Daoy (cell line): ENCODE results near the gene SSR1. TPM values are rescaled to one million over a fixed set of nuclear protein-coding genes. Genes with fewer than 3 reads are reported as not detected.
"Not testable (repeated sequence)": the region's sequence is repeated elsewhere in the genome, so short reads cannot be mapped to it uniquely, and the experiment has no call there.

Source experiments
- DNase-seq: peaks from one replicate; pipeline ENCODE4 v3.0.0-alpha.2; 2015; ENCODE audit warnings: low read depth
- total RNA-seq: library from RNA; depleted of rRNA; stranded (reverse); fragments of >200 nt; shearing (Covaris generic); gene quantifications from 2 replicates; pipeline ENCODE4 v1.2.3, GENCODE V29; 2014

SSR1 gene
- total RNA-seq, 1 experiment from 2014 or later, result 154 TPM

DNA sequence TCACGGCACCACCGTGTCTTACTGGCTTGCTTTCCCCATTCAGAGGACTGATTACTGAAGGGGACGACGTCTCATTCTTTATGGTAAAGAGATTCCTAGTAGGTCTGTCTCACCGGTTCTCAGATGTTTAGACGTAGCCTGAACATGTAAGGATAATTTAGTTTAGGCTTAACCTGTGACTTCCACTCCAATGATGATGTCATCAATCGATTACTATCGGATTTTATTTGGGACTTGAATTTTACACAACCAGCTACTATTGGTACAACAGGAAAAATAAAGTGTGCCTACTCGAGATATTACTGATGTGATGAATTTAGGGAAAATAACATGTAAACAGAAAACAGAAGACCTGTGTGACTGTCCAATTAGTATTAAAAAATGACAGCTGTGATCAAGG lies 4.5 kb upstream of the SSR1 start:
- DNase-seq, result no peak

DNA sequence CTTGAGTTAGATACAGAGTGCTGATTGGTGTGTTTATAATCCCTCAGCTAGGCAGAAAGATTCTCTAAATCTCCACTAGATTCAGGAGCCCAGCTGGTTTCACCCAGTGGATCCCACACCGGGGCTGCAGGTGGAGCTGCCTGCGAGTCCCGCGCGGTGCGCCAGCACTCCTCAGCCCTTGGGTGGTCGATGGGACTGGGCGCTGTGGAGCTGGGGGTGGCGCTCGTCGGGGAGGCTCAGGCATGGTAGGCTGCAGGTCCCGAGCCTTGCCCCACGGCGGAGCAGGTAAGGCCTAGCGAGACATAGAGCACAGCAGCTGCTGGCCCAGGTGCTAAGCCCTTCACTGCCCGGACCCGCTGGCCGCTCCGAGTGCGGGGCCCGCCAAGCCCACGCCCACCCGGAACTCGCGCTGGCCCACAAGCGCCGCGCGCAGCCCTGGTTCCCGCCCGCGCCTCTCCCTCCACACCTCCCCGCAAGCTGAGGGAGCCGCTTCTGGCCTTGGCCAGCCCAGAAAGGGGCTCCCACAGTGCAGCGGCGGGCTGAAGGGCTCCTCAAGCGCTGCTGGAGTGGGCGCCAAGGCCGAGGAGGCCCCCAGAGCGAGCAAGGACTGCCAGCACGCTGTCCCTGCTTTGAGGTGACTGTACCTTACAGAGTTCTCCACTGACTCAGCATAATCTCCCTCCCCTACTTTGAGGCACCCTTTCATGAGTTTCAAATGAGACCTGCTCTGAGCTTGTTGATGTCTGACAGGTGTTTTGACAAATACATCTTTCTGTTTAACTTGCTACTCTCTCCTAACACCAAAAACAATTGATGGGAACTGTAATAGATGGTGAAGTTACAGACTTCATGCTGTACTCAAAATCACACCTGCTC lies 3.9 kb upstream of the SSR1 start:
- no peak for DNase-seq

- DNase-seq, result no peak
These were observed 3.0 kb upstream of the SSR1 start for GRCh38 chr6:7315948-7316365.

- not testable (repeated sequence) for DNase-seq
These were observed 2.3 kb upstream of the SSR1 start for GRCh38 chr6:7315087-7315947.

DNA sequence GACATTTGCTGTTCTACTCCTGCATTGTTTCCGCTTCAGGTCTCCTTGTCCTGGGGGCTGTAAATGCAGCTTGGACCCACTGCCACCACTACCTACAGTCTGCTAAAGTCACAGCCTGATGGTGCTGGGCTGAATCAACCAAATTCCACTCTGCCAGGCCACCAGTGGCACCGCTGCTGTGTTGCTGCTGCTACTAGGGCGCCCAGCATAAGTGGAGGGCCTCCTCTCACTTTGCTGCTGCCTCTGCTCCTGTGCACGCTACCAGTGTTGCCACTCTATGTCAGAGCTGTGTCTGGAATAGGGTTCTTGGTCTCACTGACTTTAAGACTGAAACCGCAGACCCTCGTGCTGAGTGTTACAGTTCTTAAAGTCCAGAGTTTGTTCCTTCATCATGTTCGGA lies 1.4 kb upstream of the SSR1 start:
- DNase-seq, result no peak

GRCh38 chr6:7313505-7314165 lies 636 bp upstream of the SSR1 start:
- no peak for DNase-seq

GRCh38 chr6:7311917-7312615 lies 933 bp downstream of the SSR1 start:
- DNase-seq, result no peak

- no peak for DNase-seq
These were observed 1.8 kb downstream of the SSR1 start for GRCh38 chr6:7311176-7311575.

GRCh38 chr6:7309050-7309449 lies 3.9 kb downstream of the SSR1 start:
- no peak for DNase-seq

- DNase-seq, result no peak
These were observed 5.5 kb downstream of the SSR1 start for GRCh38 chr6:7307533-7307932.

GRCh38 chr6:7304821-7305220 lies 8.2 kb downstream of the SSR1 start:
- DNase-seq, result no peak

- no peak for DNase-seq
These were observed 11.3 kb downstream of the SSR1 start for GRCh38 chr6:7301702-7302101.

DNA sequence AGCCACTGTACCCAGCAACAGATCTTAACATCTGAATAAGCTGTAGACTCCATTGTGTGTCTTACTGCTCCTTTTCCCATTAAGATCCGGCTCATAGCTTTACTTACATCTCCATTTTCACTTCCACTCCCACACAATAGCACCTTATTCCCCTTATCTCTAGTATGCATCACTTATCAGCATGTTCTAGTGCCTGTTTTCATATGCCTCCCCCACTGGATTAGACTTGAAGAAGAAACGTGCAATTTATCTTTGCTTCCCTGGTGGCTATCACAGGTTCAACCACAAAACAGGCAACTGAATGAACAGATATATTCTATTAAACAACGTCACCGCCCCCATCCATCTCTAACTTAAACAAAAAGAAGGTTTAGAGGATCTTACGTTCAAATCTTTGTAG lies 12.1 kb downstream of the SSR1 start:
- DNase-seq, result no peak

GRCh38 chr6:7298113-7298512 lies 14.9 kb downstream of the SSR1 start:
- DNase-seq, result no peak

GRCh38 chr6:7296602-7297001 lies 16.4 kb downstream of the SSR1 start:
- no peak for DNase-seq

- no peak for DNase-seq
These were observed 17.1 kb downstream of the SSR1 start for GRCh38 chr6:7295916-7296315.

- DNase-seq, result no peak
These were observed 20.3 kb downstream of the SSR1 start for GRCh38 chr6:7292596-7293255.

- DNase-seq, result no peak
These were observed 22.9 kb downstream of the SSR1 start for GRCh38 chr6:7290079-7290478.

DNA sequence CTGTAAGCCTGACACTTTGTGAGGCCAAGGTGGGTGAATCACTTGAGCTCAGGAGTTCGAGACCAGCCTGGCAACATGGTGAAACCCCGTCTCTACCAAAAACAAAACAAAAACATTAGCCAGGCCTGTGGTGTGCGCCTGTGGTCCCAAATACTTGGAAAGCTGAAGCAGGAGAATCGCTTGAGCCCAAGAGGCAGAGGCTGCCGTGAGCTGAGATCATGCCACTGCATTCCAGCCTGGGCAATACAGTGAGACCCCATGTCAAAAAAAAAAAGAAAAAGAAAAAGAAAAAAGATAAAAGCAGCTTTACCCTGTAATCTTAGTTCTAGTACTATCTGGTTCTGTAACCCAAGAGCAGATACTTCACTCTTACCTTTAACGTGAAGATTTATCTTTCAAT lies 27.6 kb downstream of the SSR1 start:
- no peak for DNase-seq

- no peak for DNase-seq
These were observed 29.3 kb downstream of the SSR1 start for GRCh38 chr6:7283676-7284075.
